ENCODE data around the gene ATP6V0D1. TPM values are rescaled to one million over a fixed set of nuclear protein-coding genes. Genes with fewer than 3 reads are reported as not detected.

The ATP6V0D1 gene
- total RNA-seq, 1 donor from 2014 or later = 64.3 TPM

DNA sequence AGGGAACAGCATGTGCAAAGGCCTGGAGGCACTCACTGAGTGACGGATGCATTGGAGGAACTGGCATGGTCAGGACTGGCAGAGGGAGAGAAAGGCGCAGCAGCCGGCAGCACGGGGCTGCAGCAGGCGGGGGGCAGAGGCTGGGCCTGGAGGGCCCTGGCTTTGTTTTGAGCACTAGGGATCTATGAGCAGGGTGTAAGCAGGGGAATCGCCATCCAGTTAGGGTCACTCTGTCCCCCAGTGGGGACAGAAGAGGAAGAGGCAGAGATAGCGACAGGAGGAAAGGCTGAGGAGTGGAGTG lies 35.9 kb downstream of the ATP6V0D1 start:
- TF ChIP-seq, protein P1, sequence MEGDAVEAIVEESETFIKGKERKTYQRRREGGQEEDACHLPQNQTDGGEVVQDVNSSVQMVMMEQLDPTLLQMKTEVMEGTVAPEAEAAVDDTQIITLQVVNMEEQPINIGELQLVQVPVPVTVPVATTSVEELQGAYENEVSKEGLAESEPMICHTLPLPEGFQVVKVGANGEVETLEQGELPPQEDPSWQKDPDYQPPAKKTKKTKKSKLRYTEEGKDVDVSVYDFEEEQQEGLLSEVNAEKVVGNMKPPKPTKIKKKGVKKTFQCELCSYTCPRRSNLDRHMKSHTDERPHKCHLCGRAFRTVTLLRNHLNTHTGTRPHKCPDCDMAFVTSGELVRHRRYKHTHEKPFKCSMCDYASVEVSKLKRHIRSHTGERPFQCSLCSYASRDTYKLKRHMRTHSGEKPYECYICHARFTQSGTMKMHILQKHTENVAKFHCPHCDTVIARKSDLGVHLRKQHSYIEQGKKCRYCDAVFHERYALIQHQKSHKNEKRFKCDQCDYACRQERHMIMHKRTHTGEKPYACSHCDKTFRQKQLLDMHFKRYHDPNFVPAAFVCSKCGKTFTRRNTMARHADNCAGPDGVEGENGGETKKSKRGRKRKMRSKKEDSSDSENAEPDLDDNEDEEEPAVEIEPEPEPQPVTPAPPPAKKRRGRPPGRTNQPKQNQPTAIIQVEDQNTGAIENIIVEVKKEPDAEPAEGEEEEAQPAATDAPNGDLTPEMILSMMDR (IDR thresholded peaks at IDR 0.05) = no peak
- Histone ChIP-seq H3K9me3 (no peaks in the 10 kb centered on the region), H3K4me3 (no peak overlapping the region), H3K36me3 (peaks cover 14 to 34% of the 10 kb centered on the region in 2 donors), H3K27me3 (no peaks in the 10 kb centered on the region), H3K4me1 (peaks cover 0 to 10% of the 10 kb centered on the region in 2 donors), H3K27ac (no peak overlapping the region)
- no peak for DNase-seq (ENCODE audit: low spot score in 2 of 2)
- intact Hi-C loops (cut with DNase I) = no loop called here

DNA sequence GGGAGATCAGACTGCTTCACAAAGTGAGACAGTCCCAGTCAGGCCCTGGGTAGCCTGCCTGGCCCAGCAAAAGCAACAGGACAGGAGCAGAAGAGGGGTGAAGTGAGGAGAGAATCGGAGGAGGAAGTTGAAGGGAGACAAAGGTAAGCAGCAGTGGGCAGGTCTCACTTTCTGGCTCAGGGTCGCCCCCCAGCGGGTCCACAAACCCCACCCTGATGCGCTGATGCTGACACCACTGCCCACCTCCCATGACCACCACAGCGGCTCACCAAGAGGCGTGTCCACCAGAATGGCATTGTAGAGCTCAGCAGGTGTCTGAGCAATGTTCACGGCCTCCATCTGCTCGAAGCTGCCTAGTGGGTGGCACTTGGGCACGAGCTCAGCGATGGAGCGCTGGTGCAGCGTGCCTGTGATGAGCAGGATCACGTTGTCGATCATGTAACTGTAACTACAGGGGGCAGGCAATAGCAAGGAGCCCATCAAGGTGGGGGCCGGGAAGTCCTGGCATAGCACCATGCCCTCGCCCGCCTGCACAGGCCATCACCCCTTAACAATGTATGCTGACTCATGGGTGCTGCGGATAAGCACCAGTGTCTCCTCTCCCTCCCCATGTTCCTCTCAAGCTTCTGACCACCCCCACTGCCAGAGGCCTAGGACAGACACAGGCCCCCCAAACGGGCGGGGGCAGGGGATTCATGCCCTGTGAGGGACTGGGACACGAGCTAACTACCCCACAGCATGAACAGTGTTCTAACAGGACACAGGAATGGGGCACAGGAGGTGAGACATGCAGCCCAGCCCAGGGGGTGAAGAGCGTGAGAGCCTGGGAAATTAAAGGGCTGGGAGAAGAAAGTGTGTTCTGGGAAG lies 36.5 kb downstream of the ATP6V0D1 start:
- intact Hi-C loops (cut with DNase I) = no loop called here
- no peak for DNase-seq (ENCODE audit: low spot score in 2 of 2)
- Histone ChIP-seq H3K4me1 (peaks cover 0 to 4% of the 10 kb centered on the region in 2 donors), H3K4me3 (no peak overlapping the region), H3K36me3 (peaks cover 14 to 36% of the 10 kb centered on the region in 2 donors), H3K27me3 (no peaks in the 10 kb centered on the region), H3K9me3 (no peaks in the 10 kb centered on the region), H3K27ac (no peak overlapping the region)
- TF ChIP-seq, protein P1 (IDR thresholded peaks at IDR 0.05) = no peak

DNA sequence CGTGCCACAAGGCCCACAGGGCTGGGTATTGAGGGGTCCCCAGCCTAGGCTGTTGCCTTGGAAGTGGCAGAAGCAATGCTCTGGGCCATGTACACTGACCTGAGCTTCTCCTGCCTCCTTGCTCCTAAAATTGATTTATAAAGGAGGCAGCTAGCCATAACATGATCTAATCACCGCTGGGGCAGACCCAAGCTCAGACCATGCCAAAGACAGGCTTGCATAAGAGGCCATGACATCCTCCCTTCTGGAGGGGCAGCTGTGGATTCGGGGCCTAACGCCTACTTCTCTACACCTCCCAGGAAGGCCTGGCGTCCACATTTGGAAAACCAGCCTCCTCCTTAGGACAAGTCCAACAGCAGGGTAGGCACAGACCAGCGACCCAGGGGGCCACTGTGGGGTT lies 37.7 kb downstream of the ATP6V0D1 start:
- intact Hi-C loops (cut with DNase I) = no loop called here
- Histone ChIP-seq H3K4me1 (peaks cover 0 to 4% of the 10 kb centered on the region in 2 donors), H3K27me3 (no peaks in the 10 kb centered on the region), H3K27ac (no peak overlapping the region), H3K9me3 (no peaks in the 10 kb centered on the region), H3K4me3 (no peak overlapping the region), H3K36me3 (peaks cover 18 to 42% of the 10 kb centered on the region in 2 donors)
- DNase-seq (ENCODE audit: low spot score in 2 of 2) = peak in 1 of 2 donors; percentile 75
- TF ChIP-seq, protein P1 (IDR thresholded peaks at IDR 0.05) = no peak

DNA sequence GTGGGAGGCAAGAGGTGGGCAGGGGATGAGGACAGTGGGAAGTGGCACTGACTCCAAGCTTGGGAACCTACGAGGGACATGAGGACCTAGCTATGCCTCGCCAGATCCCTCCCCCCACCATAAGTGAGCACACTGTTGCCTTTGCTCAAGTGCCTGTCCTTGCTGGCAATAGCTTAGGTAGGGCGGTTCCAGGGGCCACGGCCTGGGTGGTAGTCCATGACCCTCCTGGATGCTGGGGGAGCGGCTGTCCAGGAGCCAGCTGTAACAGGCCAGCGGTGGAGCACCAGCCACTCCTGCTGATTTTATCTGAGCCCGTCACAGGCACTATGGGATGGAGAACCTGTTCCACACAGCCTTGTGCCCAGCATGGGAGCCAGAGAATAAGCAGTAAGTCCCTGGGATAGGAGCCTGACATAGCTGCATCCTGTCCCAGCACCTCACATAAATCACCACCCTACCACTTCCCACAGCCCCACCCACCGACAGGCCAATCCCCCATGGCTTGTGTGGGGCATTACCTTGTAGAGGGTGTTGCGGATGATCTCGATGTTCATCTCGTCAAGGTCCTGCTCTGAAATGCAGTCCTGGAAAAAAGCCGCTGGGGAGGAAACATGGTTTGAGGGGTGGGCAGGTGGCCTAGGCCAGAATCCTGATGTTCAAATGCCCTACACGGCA lies 38.2 kb downstream of the ATP6V0D1 start:
- Histone ChIP-seq H3K4me1 (peaks cover 0 to 4% of the 10 kb centered on the region in 2 donors), H3K27ac (no peak overlapping the region), H3K36me3 (peaks cover 19 to 42% of the 10 kb centered on the region in 2 donors), H3K4me3 (no peak overlapping the region), H3K27me3 (no peaks in the 10 kb centered on the region), H3K9me3 (no peaks in the 10 kb centered on the region)
- TF ChIP-seq, protein P1 (IDR thresholded peaks at IDR 0.05) = no peak
- intact Hi-C loops (cut with DNase I) = no loop called here
- no peak for DNase-seq (ENCODE audit: low spot score in 2 of 2)

DNA sequence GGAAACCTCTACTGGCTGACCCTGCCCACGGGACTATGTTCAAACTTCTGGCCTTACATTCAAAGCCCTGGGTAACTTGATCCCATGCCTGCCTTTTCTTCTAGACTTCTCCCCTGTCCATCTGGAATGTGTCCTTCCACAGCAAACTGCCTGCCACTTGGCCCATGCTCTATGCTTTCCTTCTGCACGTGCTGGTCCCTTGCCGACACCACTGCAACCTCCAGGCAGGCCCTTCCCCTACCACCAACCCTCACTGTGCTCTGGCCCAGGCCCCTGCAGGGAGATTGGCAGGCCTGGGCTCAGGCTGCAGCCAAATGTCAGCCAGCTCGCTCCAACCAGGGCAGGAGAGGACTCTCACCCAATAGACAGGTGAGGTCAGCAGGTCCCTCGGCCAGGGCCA lies 39.0 kb downstream of the ATP6V0D1 start:
- peaks cover 28 to 43% of the 10 kb centered on the region in 2 donors for H3K36me3 ChIP-seq
- TF ChIP-seq, protein P1 (IDR thresholded peaks at IDR 0.05) = no peak
- H3K4me3 ChIP-seq = no peak overlapping the region
- intact Hi-C loops (cut with DNase I) = no loop called here
- no peaks in the 10 kb centered on the region for H3K27me3 ChIP-seq
- no peak for DNase-seq (ENCODE audit: low spot score in 2 of 2)
- H3K27ac ChIP-seq = no peak overlapping the region
- H3K9me3 ChIP-seq = no peaks in the 10 kb centered on the region
- H3K4me1 ChIP-seq = peaks cover 0 to 4% of the 10 kb centered on the region in 2 donors

Data from ascending aorta (tissue), 2 donors.